Endothelial cell (in vitro differentiated cells): ENCODE results near the gene FRS3. TPM values are rescaled to one million over a fixed set of nuclear protein-coding genes. Genes with fewer than 3 reads are reported as not detected.
"Not testable (repeated sequence)": the region's sequence is repeated elsewhere in the genome, so short reads cannot be mapped to it uniquely, and the experiment has no call there.

ENCODE experiments used
- DNase-seq: peaks from one replicate; pipeline ENCODE4 v3.0.0; 2021; ENCODE audit warnings: low spot score
- H3K27ac Mint-ChIP-seq: one replicate; pipeline ENCODE4 v1.8.0; 2021; ENCODE audit warnings: mixed read lengths, inconsistent platforms; ENCODE audit not compliant: unreplicated experiment
- H3K27me3 Mint-ChIP-seq: one replicate; pipeline ENCODE4 v1.8.0; 2021; ENCODE audit warnings: mild to moderate bottlenecking, moderate library complexity, mixed read lengths, inconsistent platforms; ENCODE audit not compliant: unreplicated experiment
- H3K36me3 Mint-ChIP-seq: one replicate; pipeline ENCODE4 v1.8.0; 2021; ENCODE audit warnings: mild to moderate bottlenecking, low read depth, mixed read lengths, inconsistent platforms; ENCODE audit not compliant: unreplicated experiment
- H3K4me1 Mint-ChIP-seq: one replicate; pipeline ENCODE4 v1.8.0; 2021; ENCODE audit warnings: mild to moderate bottlenecking, mixed read lengths, inconsistent platforms; ENCODE audit not compliant: unreplicated experiment
- H3K4me3 Mint-ChIP-seq: one replicate; pipeline ENCODE4 v1.8.0; 2021; ENCODE audit warnings: mild to moderate bottlenecking, mixed read lengths, inconsistent platforms; ENCODE audit not compliant: unreplicated experiment
- H3K9me3 Mint-ChIP-seq: one replicate; pipeline ENCODE4 v1.8.0; 2021; ENCODE audit warnings: mixed read lengths, inconsistent platforms; ENCODE audit not compliant: unreplicated experiment
- total RNA-seq: library from RNA; stranded (reverse); fragmentation: NEBNext Ultra II Directional; extraction: Animal tissue kit (Norgen Biotek cat#: 25700); gene quantifications from one replicate; pipeline ENCODE4 v1.2.1, GENCODE V29; 2021; ENCODE audit not compliant: unreplicated experiment
- TF ChIP-seq, protein P1 (sequence below): fragments of 200-600 bp; sonication (generic); IDR thresholded peaks from one replicate; pipeline ENCODE4 v1.5.0; 2021; ENCODE audit warnings: antibody characterized with exemption; ENCODE audit not compliant: unreplicated experiment

The FRS3 gene
- total RNA-seq, 1 donor from 2014 or later, result 8.8 TPM

DNA sequence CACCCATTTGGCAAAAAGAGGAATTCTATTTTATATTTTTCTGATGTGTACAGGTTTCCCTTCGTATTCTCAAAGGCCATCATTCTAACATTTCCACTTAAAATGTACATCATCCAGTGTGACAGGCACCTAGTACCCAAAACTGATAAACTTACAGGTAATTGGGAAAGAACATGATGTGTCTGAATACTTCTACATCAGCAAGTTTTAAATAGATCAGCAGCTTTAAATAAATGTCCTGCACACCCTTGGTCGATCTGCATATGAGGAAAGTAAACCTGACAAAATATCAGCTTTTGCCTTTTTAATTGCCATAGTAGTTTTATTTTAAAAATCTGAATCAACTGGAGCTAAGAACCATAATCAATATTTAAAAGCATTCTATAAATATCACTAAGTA lies 34.3 kb upstream of the FRS3 start:
- H3K36me3 Mint-ChIP-seq, result no peaks in the 10 kb centered on the region
- peaks cover 4% of the 10 kb centered on the region for H3K4me1 Mint-ChIP-seq
- no peak overlapping the region for H3K27ac Mint-ChIP-seq
- no peaks in the 10 kb centered on the region for H3K9me3 Mint-ChIP-seq
- DNase-seq, result no peak
- TF ChIP-seq, protein P1, sequence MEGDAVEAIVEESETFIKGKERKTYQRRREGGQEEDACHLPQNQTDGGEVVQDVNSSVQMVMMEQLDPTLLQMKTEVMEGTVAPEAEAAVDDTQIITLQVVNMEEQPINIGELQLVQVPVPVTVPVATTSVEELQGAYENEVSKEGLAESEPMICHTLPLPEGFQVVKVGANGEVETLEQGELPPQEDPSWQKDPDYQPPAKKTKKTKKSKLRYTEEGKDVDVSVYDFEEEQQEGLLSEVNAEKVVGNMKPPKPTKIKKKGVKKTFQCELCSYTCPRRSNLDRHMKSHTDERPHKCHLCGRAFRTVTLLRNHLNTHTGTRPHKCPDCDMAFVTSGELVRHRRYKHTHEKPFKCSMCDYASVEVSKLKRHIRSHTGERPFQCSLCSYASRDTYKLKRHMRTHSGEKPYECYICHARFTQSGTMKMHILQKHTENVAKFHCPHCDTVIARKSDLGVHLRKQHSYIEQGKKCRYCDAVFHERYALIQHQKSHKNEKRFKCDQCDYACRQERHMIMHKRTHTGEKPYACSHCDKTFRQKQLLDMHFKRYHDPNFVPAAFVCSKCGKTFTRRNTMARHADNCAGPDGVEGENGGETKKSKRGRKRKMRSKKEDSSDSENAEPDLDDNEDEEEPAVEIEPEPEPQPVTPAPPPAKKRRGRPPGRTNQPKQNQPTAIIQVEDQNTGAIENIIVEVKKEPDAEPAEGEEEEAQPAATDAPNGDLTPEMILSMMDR, result no peak
- H3K4me3 Mint-ChIP-seq, result no peak overlapping the region
- H3K27me3 Mint-ChIP-seq, result no peaks in the 10 kb centered on the region

GRCh38 chr6:41813469-41813868 lies 33.8 kb upstream of the FRS3 start:
- H3K36me3 Mint-ChIP-seq, result no peaks in the 10 kb centered on the region

GRCh38 chr6:41811946-41812345 lies 32.2 kb upstream of the FRS3 start:
- not testable (repeated sequence) for H3K4me1 Mint-ChIP-seq, DNase-seq, H3K9me3 Mint-ChIP-seq, H3K36me3 Mint-ChIP-seq, H3K27me3 Mint-ChIP-seq, H3K27ac Mint-ChIP-seq, H3K4me3 Mint-ChIP-seq

More at GRCh38 chr6:41813469-41813868, 33.8 kb upstream of the FRS3 start:
- TF ChIP-seq, protein P1, result no peak
- H3K4me3 Mint-ChIP-seq, result no peak overlapping the region
- no peak for DNase-seq
- H3K9me3 Mint-ChIP-seq, result no peaks in the 10 kb centered on the region
- no peaks in the 10 kb centered on the region for H3K27me3 Mint-ChIP-seq
- peaks cover 4% of the 10 kb centered on the region for H3K4me1 Mint-ChIP-seq
- H3K27ac Mint-ChIP-seq, result no peak overlapping the region

DNA sequence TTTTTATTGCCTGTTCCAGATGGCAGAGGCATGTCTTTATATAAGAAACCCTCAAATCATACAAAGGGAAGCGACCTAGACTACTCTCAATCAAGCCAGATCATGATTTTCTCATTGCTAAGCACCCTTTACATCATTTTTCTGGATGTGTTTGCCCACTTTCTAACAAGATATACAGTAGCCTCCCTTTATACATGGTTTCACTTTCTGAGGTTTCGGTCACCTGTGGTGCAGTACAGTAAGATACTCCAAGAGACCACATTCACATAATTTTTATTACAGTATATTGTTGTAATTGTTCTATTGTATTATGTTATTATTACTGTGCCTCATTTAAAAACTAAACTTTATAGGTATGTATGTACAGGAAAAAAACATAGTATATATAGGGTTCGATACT lies 31.4 kb upstream of the FRS3 start:
- no peaks in the 10 kb centered on the region for H3K9me3 Mint-ChIP-seq
- H3K4me1 Mint-ChIP-seq, result peaks cover 2% of the 10 kb centered on the region
- no peak overlapping the region for H3K27ac Mint-ChIP-seq
- H3K36me3 Mint-ChIP-seq, result no peaks in the 10 kb centered on the region
- TF ChIP-seq, protein P1, result no peak
- no peak for DNase-seq
- no peak overlapping the region for H3K4me3 Mint-ChIP-seq
- no peaks in the 10 kb centered on the region for H3K27me3 Mint-ChIP-seq

GRCh38 chr6:41805830-41806774 lies 26.4 kb upstream of the FRS3 start:
- DNase-seq, result no peak
- no peaks in the 10 kb centered on the region for H3K9me3 Mint-ChIP-seq
- H3K4me1 Mint-ChIP-seq, result no peaks in the 10 kb centered on the region
- no peak overlapping the region for H3K27ac Mint-ChIP-seq
- no peak overlapping the region for H3K4me3 Mint-ChIP-seq
- H3K27me3 Mint-ChIP-seq, result peaks cover 3% of the 10 kb centered on the region
- TF ChIP-seq, protein P1, result no peak
- H3K36me3 Mint-ChIP-seq, result no peaks in the 10 kb centered on the region
